Measurements from ENCODE around the gene CDH4.

GRCh38 chr20:61359254-61359653, 107.2 kb downstream of the CDH4 start:
- TF ChIP-seq, protein P1, sequence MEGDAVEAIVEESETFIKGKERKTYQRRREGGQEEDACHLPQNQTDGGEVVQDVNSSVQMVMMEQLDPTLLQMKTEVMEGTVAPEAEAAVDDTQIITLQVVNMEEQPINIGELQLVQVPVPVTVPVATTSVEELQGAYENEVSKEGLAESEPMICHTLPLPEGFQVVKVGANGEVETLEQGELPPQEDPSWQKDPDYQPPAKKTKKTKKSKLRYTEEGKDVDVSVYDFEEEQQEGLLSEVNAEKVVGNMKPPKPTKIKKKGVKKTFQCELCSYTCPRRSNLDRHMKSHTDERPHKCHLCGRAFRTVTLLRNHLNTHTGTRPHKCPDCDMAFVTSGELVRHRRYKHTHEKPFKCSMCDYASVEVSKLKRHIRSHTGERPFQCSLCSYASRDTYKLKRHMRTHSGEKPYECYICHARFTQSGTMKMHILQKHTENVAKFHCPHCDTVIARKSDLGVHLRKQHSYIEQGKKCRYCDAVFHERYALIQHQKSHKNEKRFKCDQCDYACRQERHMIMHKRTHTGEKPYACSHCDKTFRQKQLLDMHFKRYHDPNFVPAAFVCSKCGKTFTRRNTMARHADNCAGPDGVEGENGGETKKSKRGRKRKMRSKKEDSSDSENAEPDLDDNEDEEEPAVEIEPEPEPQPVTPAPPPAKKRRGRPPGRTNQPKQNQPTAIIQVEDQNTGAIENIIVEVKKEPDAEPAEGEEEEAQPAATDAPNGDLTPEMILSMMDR (IDR thresholded peaks at IDR 0.05) = no peak
- TF ChIP-seq POLR2A (IDR thresholded peaks at IDR 0.05) = no peak
